ENCODE measurements around the gene ZBED3.
"Not testable (repeated sequence)": the region's sequence is repeated elsewhere in the genome, so short reads cannot be mapped to it uniquely, and the experiment has no call there.

ZBED3 gene

DNA sequence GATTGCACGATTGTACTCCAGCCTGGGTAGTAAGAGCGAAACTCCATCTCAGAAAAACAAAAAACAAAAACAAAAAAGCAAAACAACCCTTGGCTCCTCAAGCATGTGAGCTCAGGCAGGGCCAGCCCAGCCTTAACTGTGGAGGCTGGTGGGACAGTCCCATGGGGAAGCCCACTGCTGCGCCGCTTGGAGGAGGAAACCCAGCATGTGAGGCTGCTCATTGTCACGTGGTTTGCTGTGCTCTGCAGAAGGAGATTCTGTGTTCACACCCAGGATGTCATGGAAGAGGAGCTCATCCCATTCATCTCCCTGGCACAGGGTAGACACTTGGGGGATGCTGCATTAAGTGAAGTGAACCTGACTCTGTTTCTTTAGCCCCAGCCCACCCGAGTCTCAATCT is 4.0 kb downstream of the ZBED3 start:
- no peak for TF ChIP-seq EZH2 (IDR thresholded peaks at IDR 0.05; ENCODE audit: borderline replicate concordance, low read depth, low read length, severe bottlenecking)
- TF ChIP-seq, protein P1, sequence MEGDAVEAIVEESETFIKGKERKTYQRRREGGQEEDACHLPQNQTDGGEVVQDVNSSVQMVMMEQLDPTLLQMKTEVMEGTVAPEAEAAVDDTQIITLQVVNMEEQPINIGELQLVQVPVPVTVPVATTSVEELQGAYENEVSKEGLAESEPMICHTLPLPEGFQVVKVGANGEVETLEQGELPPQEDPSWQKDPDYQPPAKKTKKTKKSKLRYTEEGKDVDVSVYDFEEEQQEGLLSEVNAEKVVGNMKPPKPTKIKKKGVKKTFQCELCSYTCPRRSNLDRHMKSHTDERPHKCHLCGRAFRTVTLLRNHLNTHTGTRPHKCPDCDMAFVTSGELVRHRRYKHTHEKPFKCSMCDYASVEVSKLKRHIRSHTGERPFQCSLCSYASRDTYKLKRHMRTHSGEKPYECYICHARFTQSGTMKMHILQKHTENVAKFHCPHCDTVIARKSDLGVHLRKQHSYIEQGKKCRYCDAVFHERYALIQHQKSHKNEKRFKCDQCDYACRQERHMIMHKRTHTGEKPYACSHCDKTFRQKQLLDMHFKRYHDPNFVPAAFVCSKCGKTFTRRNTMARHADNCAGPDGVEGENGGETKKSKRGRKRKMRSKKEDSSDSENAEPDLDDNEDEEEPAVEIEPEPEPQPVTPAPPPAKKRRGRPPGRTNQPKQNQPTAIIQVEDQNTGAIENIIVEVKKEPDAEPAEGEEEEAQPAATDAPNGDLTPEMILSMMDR (IDR thresholded peaks at IDR 0.05; ENCODE audit: borderline replicate concordance, extremely low read depth, low read length, poor library complexity, severe bottlenecking), result no peak
- Histone ChIP-seq H3K4me3 (ENCODE audit: low read depth in 1 of 2, low read length in 2 of 2) (no peak overlapping the region), H3K4me1 (ENCODE audit: insufficient read depth, low read length) (peaks cover 32% of the 10 kb centered on the region), H3K4me2 (ENCODE audit: insufficient read depth, low read length) (no peak overlapping the region), H3K27me3 (ENCODE audit: insufficient read depth, low read length, poor library complexity) (no peaks in the 10 kb centered on the region), H4K20me1 (ENCODE audit: insufficient read depth, low read length) (peaks cover 13% of the 10 kb centered on the region; the same call in 1 of the 2 replicates), H3K9ac (ENCODE audit: low read depth, low read length) (no peak overlapping the region), H3K9me3 (ENCODE audit: insufficient read depth, low read length, severe bottlenecking) (no peaks in the 10 kb centered on the region), H3K36me3 (ENCODE audit: insufficient read depth, low read length) (peaks cover 52% of the 10 kb centered on the region), H2AFZ (ENCODE audit: low read depth, low read length) (no peak overlapping the region), H3K79me2 (ENCODE audit: insufficient read depth, low read length) (peaks cover 94% of the 10 kb centered on the region), H3K27ac (ENCODE audit: low read length) (no peak overlapping the region)
- ATAC-seq (ENCODE audit: insufficient read depth, low read depth) (no peak), DNase-seq (no peak)

DNA sequence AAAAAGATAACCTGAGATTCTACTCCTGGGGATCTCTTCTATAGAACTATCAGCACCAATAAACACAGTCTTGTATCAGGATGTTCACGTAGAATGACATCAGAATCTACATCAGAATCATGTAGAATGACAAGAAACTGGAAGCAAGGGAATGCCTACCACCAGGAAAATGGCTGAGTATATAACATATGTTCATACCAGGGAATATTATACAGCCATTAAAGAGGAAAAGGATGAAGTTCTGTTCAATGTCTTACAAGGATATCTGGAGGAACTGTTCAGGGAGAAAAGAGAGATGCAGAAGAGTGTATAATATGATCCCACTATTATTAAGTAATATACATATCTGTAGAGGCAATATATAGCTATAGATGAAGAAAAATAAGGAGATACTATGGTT is 4.8 kb downstream of the ZBED3 start:
- H3K4me1 ChIP-seq (ENCODE audit: insufficient read depth, low read length), result peaks cover 24% of the 10 kb centered on the region
- H3K27me3 ChIP-seq (ENCODE audit: insufficient read depth, low read length, poor library complexity), result no peaks in the 10 kb centered on the region
- H3K4me2 ChIP-seq (ENCODE audit: insufficient read depth, low read length), result no peak overlapping the region
- TF ChIP-seq, protein P1 (IDR thresholded peaks at IDR 0.05; ENCODE audit: borderline replicate concordance, extremely low read depth, low read length, poor library complexity, severe bottlenecking), result no peak
- no peak for TF ChIP-seq EZH2 (IDR thresholded peaks at IDR 0.05; ENCODE audit: borderline replicate concordance, low read depth, low read length, severe bottlenecking)
- H3K27ac ChIP-seq (ENCODE audit: low read length), result no peak overlapping the region
- peaks cover 57% of the 10 kb centered on the region for H3K36me3 ChIP-seq (ENCODE audit: insufficient read depth, low read length)
- no peak for ATAC-seq (ENCODE audit: insufficient read depth, low read depth)
- H3K9me3 ChIP-seq (ENCODE audit: insufficient read depth, low read length, severe bottlenecking), result no peaks in the 10 kb centered on the region
- no peak overlapping the region for H3K9ac ChIP-seq (ENCODE audit: low read depth, low read length)
- H3K4me3 ChIP-seq (ENCODE audit: low read depth in 1 of 2, low read length in 2 of 2), result no peak overlapping the region
- DNase-seq, result no peak
- peaks cover 90% of the 10 kb centered on the region for H3K79me2 ChIP-seq (ENCODE audit: insufficient read depth, low read length)
- no peak overlapping the region for H2AFZ ChIP-seq (ENCODE audit: low read depth, low read length)
- peaks cover 14% of the 10 kb centered on the region; the same call in 1 of the 2 replicates for H4K20me1 ChIP-seq (ENCODE audit: insufficient read depth, low read length)

DNA sequence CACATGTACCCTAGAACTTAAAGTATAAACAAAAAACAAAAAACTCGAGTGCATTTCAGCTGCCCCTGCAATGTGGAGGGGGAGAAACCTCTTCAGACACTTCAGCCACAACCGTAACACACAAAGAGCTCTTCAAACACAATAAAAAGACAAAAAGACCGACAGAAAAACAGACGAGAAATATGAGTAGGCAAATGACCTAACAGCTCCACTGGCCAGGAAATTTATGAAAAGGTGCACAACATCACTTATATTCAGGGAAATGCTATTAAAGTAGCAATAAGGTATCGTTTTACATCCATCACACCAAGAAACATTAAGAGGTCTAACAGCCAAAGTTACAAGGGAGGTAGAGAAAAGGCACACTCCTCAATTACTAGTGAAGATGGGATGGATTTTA is 6.2 kb downstream of the ZBED3 start:
- no peak overlapping the region for H3K4me2 ChIP-seq (ENCODE audit: insufficient read depth, low read length)
- no peak overlapping the region for H3K4me3 ChIP-seq (ENCODE audit: low read depth in 1 of 2, low read length in 2 of 2)
- no peaks in the 10 kb centered on the region for H3K27me3 ChIP-seq (ENCODE audit: insufficient read depth, low read length, poor library complexity)
- no peak overlapping the region for H3K27ac ChIP-seq (ENCODE audit: low read length)
- H3K9me3 ChIP-seq (ENCODE audit: insufficient read depth, low read length, severe bottlenecking), result no peaks in the 10 kb centered on the region
- no peak for TF ChIP-seq EZH2 (IDR thresholded peaks at IDR 0.05; ENCODE audit: borderline replicate concordance, low read depth, low read length, severe bottlenecking)
- TF ChIP-seq, protein P1 (IDR thresholded peaks at IDR 0.05; ENCODE audit: borderline replicate concordance, extremely low read depth, low read length, poor library complexity, severe bottlenecking), result no peak
- peaks cover 68% of the 10 kb centered on the region for H3K36me3 ChIP-seq (ENCODE audit: insufficient read depth, low read length)
- H3K4me1 ChIP-seq (ENCODE audit: insufficient read depth, low read length), result peaks cover 21% of the 10 kb centered on the region
- peaks cover 27% of the 10 kb centered on the region; the same call in 1 of the 2 replicates for H4K20me1 ChIP-seq (ENCODE audit: insufficient read depth, low read length)
- H3K9ac ChIP-seq (ENCODE audit: low read depth, low read length), result no peak overlapping the region
- H2AFZ ChIP-seq (ENCODE audit: low read depth, low read length), result no peak overlapping the region
- no peak for DNase-seq
- H3K79me2 ChIP-seq (ENCODE audit: insufficient read depth, low read length), result peaks cover 78% of the 10 kb centered on the region
- ATAC-seq (ENCODE audit: insufficient read depth, low read depth), result no peak

DNA sequence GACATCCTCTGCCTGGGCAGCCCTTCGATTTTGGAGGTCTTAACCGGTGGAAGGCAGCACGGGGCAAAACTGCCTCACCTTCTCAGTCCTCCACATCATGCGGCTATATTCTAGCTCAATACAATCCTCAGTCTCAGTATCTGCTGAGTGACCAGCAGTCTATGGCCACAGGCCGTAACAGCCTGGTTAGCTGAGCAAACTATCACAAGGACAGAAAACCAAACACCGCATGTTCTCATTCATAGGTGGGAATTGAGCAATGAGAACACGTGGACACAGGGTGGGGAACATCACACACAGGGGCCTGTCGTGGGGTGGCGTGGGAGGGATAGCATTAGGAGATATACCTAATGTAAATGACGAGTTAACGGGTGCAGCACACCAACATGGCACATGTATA is 6.6 kb downstream of the ZBED3 start:
- H3K9me3 ChIP-seq (ENCODE audit: insufficient read depth, low read length, severe bottlenecking); H3K9ac ChIP-seq (ENCODE audit: low read depth, low read length); H2AFZ ChIP-seq (ENCODE audit: low read depth, low read length); H3K4me3 ChIP-seq (ENCODE audit: low read depth in 1 of 2, low read length in 2 of 2); DNase-seq; H3K27me3 ChIP-seq (ENCODE audit: insufficient read depth, low read length, poor library complexity); H3K27ac ChIP-seq (ENCODE audit: low read length); ATAC-seq (ENCODE audit: insufficient read depth, low read depth); H3K4me2 ChIP-seq (ENCODE audit: insufficient read depth, low read length): not testable (repeated sequence)
- Histone ChIP-seq H3K36me3 (ENCODE audit: insufficient read depth, low read length) (peaks cover 70% of the 10 kb centered on the region), H3K79me2 (ENCODE audit: insufficient read depth, low read length) (peaks cover 74% of the 10 kb centered on the region), H3K4me1 (ENCODE audit: insufficient read depth, low read length) (peaks cover 16% of the 10 kb centered on the region), H4K20me1 (ENCODE audit: insufficient read depth, low read length) (peaks cover 27% of the 10 kb centered on the region; the same call in 1 of the 2 replicates)

Data from DND-41 (cell line).